SJCRH30 (cell line): Measurements from ENCODE around the gene APBA2. TPM values are rescaled to one million over a fixed set of nuclear protein-coding genes. Genes with fewer than 3 reads are reported as not detected.

Experiments
- DNase-seq, 2 experiments: peaks; one replicate each; pipeline ENCODE4 v3.0.0-alpha.2; 2015 to 2020
- H3K27ac ChIP-seq: fragments of 250-450 bp; sonication (Bioruptor Pico); 2 replicates; pipeline ENCODE4 v1.5.1; 2020; ENCODE audit warnings: mild to moderate bottlenecking, moderate library complexity
- H3K27me3 ChIP-seq: fragments of 250-450 bp; sonication (Bioruptor Pico); 2 replicates; pipeline ENCODE4 v1.5.1; 2020; ENCODE audit warnings: mild to moderate bottlenecking, moderate library complexity
- H3K36me3 ChIP-seq: fragments of 250-450 bp; sonication (Bioruptor Pico); 2 replicates; pipeline ENCODE4 v1.5.1; 2020; ENCODE audit warnings: mild to moderate bottlenecking, moderate library complexity
- H3K4me1 ChIP-seq: fragments of 250-450 bp; sonication (Bioruptor Pico); 2 replicates; pipeline ENCODE4 v1.5.1; 2020; ENCODE audit warnings: mild to moderate bottlenecking, moderate library complexity
- H3K4me3 ChIP-seq: fragments of 250-450 bp; sonication (Bioruptor Pico); 2 replicates; pipeline ENCODE4 v1.5.1; 2020; ENCODE audit warnings: mild to moderate bottlenecking, moderate library complexity
- H3K9me3 ChIP-seq: fragments of 250-450 bp; sonication (Bioruptor Pico); replicated peaks from 2 replicates; pipeline ENCODE4 v1.5.1; 2020; ENCODE audit warnings: mild to moderate bottlenecking, moderate library complexity
- total RNA-seq: library from RNA; depleted of rRNA; stranded (reverse); fragments of >200 nt; shearing (Covaris generic); gene quantifications from 2 replicates; pipeline ENCODE4 v1.2.3, GENCODE V29; 2014

APBA2 gene
- total RNA-seq, 1 experiment from 2014 or later, result 11.9 TPM

DNA sequence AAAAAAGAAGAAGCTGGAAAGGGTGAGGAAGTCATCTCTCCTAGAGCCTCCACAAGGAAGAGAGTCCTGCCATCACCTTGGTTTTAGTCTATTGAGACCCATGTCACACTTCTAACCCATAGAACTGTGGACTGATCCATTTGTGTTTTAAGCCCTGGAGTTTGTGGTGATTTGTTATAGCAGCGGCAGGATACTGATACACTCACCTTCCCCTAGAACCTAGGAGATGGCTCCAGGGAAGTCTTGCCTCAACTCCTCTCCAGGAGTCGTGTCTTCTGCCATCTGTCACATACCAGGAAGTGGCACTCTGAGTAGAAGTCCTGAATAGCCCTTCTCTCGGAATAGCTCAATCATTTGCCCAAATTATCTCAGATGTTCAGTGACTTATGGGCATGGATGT, 14.6 kb upstream of the APBA2 start:
- Histone ChIP-seq H3K27me3 (no peaks in the 10 kb centered on the region), H3K4me1 (no peaks in the 10 kb centered on the region), H3K36me3 (no peaks in the 10 kb centered on the region), H3K9me3 (no peaks in the 10 kb centered on the region), H3K27ac (no peak overlapping the region), H3K4me3 (no peak overlapping the region)
- DNase-seq, result no peak

DNA sequence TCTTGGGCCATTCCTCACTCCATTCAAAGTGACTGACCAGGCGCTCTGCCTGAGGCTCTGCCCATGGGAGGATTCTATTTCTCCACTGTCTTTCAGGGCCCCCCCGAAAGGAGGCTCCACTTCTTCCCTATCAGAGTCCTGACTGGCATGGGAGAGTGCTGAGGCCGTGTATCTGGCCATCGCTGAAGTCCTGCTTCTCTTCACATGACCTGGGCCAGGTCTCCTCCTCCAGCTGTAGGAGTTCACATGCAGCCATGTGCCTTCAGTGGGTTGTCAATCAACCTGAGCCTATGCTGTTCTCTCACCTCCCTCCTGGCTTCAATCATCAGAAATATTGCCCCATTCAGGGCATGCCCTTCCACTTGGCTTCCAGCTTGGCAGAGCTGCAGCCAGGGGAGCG, 12.8 kb upstream of the APBA2 start:
- Histone ChIP-seq H3K27me3 (no peaks in the 10 kb centered on the region), H3K36me3 (no peaks in the 10 kb centered on the region), H3K27ac (no peak overlapping the region), H3K4me1 (no peaks in the 10 kb centered on the region), H3K4me3 (no peak overlapping the region), H3K9me3 (no peaks in the 10 kb centered on the region)
- DNase-seq, result no peak

- Histone ChIP-seq H3K4me1 (no peaks in the 10 kb centered on the region), H3K27me3 (no peaks in the 10 kb centered on the region), H3K27ac (no peak overlapping the region), H3K36me3 (no peaks in the 10 kb centered on the region), H3K9me3 (no peaks in the 10 kb centered on the region), H3K4me3 (no peak overlapping the region)
- no peak for DNase-seq
These were observed 12.1 kb upstream of the APBA2 start for GRCh38 chr15:28873585-28874190.

DNA sequence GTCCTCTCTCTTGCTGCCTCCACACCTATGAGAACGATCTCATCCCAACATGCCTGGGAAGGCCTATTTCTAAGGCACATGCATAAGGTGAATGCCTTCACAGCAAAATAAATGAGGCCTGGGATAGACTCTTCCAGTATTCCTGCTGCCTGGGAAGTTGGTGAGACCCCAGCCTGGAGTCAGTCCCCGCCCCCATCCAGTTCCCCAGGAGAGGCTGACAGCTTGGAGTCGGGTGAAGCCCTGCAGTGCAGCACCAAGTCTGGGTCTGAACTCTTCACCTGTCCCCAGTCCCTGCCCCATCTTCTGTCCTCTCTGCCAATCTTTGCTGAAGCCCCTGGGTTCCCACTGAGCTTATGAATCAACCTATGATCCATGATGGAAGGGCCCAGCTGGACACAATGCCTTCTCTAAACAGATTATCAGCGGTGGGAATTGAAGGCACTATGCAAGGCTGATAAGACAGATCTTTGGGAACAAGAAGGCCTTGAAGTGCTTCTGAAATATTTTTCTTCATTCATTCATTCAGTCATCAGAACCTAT, 10.2 kb upstream of the APBA2 start:
- no peaks in the 10 kb centered on the region for H3K36me3 ChIP-seq
- H3K27ac ChIP-seq, result no peak overlapping the region
- no peak for DNase-seq
- no peaks in the 10 kb centered on the region for H3K4me1 ChIP-seq
- no peaks in the 10 kb centered on the region for H3K27me3 ChIP-seq
- H3K4me3 ChIP-seq, result no peak overlapping the region
- H3K9me3 ChIP-seq, result no peaks in the 10 kb centered on the region

DNA sequence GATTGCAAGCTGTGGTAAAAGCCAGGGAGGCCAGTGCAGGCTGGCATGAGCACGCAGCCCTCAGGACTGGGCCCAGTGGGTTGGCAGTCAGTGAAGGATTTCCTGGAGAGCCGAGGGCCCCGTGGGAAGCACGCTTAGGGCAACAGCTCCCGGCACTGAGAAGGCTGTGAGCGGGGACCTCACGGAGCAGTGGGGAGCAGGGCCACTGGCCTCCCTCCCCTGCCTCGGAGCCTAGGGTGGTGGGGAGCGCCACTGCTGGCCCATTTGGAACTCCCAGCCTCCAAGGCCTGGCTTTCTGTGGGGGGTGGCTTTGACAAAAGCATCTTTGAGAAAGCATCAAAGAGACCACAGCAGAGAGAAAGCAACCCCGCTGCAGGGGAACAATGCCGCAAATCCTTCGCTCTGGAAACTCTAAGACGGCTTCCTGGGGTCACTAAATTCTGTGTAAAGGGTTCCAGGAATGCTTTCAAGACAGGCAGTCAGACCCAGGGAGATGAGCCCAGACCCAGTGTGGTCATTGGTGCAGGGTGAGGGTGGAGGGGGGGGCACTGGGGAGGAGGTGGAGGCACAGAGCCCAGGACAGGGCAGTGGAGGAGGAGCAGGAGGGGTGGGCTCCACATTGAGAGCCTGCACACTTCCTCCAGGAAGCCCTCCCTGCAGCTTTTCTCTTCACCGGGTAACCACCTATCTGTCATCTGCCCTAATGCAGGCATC, 9.5 kb upstream of the APBA2 start:
- no peak for DNase-seq
- Histone ChIP-seq H3K4me1 (no peaks in the 10 kb centered on the region), H3K27ac (no peak overlapping the region), H3K4me3 (no peak overlapping the region), H3K27me3 (no peaks in the 10 kb centered on the region), H3K36me3 (no peaks in the 10 kb centered on the region), H3K9me3 (no peaks in the 10 kb centered on the region)

GRCh38 chr15:28876845-28877185, 9.0 kb upstream of the APBA2 start:
- Histone ChIP-seq H3K27ac (no peak overlapping the region), H3K9me3 (no peaks in the 10 kb centered on the region), H3K36me3 (no peaks in the 10 kb centered on the region), H3K27me3 (no peaks in the 10 kb centered on the region), H3K4me1 (no peaks in the 10 kb centered on the region), H3K4me3 (no peak overlapping the region)
- no peak for DNase-seq

DNA sequence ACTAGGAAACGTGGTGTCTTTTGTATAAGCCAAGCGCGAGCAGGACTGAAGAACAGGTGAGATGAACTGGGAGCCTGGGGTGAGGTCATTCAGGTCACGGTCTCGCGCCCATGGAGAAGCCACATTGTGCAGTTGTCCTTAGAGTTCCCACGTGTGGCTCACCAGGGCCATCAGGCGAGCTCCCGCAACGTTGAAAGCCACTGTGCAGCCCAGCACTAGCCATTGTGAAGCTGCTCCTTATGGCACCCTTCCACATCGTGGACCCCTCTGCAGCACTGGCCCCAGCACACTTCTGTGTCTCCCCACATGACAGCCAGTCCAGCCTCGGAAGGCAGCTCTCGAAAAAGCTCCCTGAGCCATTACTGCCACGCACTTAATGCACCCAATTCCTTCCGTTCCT, 7.6 kb upstream of the APBA2 start:
- no peaks in the 10 kb centered on the region for H3K9me3 ChIP-seq
- DNase-seq, result no peak
- H3K27me3 ChIP-seq, result no peaks in the 10 kb centered on the region
- no peaks in the 10 kb centered on the region for H3K4me1 ChIP-seq
- no peak overlapping the region for H3K27ac ChIP-seq
- no peaks in the 10 kb centered on the region for H3K36me3 ChIP-seq
- no peak overlapping the region for H3K4me3 ChIP-seq

- Histone ChIP-seq H3K9me3 (no peaks in the 10 kb centered on the region), H3K4me3 (no peak overlapping the region), H3K27ac (no peak overlapping the region), H3K36me3 (no peaks in the 10 kb centered on the region), H3K4me1 (no peaks in the 10 kb centered on the region), H3K27me3 (no peaks in the 10 kb centered on the region)
- DNase-seq, result no peak
These were observed 6.2 kb upstream of the APBA2 start for GRCh38 chr15:28879551-28879950.

- no peak overlapping the region for H3K4me3 ChIP-seq
- H3K27ac ChIP-seq, result no peak overlapping the region
- no peaks in the 10 kb centered on the region for H3K36me3 ChIP-seq
- no peaks in the 10 kb centered on the region for H3K4me1 ChIP-seq
- no peak for DNase-seq
- no peaks in the 10 kb centered on the region for H3K9me3 ChIP-seq
- H3K27me3 ChIP-seq, result no peaks in the 10 kb centered on the region
These were observed 5.1 kb upstream of the APBA2 start for GRCh38 chr15:28880680-28881079.

DNA sequence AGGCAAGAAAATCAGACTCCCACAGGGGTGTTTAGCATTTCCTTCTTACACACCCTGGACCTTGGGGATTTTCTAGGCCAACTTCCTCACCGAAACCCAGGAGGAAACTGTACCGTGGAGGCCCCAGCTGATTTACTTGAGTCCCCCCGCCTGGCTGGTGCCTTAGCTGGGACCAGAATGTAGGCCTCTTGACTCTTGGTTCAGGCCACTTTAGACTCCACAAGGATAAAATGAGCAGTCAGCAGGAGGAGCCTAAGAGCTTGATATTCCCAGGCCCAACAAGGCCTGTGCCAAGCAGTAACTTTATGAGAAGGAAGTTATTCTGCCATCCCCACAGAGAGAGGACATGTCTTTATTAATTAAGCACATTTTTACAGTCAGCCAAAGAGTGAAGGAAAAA, 4.6 kb upstream of the APBA2 start:
- no peaks in the 10 kb centered on the region for H3K36me3 ChIP-seq
- H3K9me3 ChIP-seq, result no peaks in the 10 kb centered on the region
- no peak overlapping the region for H3K27ac ChIP-seq
- H3K27me3 ChIP-seq, result no peaks in the 10 kb centered on the region
- DNase-seq, result no peak
- H3K4me1 ChIP-seq, result no peaks in the 10 kb centered on the region
- no peak overlapping the region for H3K4me3 ChIP-seq

- no peak overlapping the region for H3K4me3 ChIP-seq
- no peaks in the 10 kb centered on the region for H3K36me3 ChIP-seq
- no peak for DNase-seq
- H3K27ac ChIP-seq, result no peak overlapping the region
- no peaks in the 10 kb centered on the region for H3K4me1 ChIP-seq
- H3K9me3 ChIP-seq, result no peaks in the 10 kb centered on the region
- H3K27me3 ChIP-seq, result no peaks in the 10 kb centered on the region
These were observed 4.2 kb upstream of the APBA2 start for GRCh38 chr15:28881600-28881999.

DNA sequence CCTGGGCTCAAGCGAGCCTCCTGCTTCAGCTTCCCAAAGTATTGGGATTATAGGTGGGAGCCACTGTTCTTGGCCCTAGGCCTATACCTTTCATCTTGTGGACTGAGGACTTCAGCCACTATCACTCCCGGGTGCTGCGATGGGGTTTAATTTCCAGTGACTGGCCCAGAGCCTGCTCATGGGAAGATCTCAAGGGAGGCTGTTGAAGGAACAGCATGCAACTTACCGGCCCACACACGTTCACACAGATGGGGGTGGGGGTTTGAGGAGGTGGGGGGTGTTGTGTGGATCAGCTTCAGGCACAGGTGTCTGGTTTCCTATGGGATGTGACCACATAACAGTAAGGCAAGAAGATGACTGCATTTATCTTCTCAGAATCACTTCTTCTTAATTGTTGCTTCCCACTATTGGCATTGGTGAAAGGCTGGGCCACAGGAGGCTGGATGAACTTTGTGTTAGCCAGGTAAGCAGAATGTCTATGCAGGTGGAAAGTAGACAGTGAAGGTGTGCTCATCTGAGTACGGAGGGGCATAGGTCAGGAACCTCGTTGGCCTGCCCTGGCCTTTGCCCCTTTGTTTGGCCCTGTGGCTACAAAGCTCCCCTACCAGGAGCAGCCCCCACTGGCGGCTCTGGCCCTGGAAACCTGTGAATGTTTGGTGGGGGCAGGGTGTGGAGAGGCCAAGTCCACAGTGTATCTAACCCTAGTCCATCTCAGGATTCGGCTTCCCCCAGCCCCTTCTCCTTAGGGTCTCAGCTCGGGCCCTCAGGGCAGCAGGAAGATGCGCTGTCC, 1.4 kb upstream of the APBA2 start:
- no peak overlapping the region for H3K27ac ChIP-seq
- H3K9me3 ChIP-seq, result no peaks in the 10 kb centered on the region
- no peaks in the 10 kb centered on the region for H3K36me3 ChIP-seq
- no peak overlapping the region for H3K4me3 ChIP-seq
- H3K27me3 ChIP-seq, result no peaks in the 10 kb centered on the region; the same call in 1 of the 2 replicates
- DNase-seq, result no peak
- no peaks in the 10 kb centered on the region for H3K4me1 ChIP-seq

DNA sequence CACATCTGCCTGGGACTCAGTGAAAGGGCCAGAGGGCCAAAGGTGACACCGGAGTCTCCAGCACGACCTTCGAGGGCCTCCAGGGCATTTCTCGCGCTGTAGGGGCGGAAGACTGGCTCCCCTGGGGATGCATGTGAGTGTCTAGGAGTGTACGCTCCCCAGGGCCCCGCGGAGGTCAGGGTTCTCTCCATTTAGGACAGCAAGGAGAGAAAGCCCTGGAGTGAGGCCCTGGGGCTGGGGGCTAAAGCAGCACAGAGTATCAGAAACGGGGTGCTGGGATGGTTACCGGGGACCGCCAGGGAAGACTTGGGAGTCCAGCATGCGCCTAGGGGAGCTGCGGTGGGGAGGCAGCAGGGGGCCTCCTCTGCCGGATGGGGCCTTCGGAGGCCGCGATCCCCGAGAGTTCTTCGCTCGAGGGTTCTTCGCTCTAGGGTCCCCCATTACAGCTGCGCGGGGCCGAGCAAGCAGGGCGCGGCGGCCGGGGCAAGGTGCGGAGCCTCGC, 595 bp upstream of the APBA2 start:
- H3K27ac ChIP-seq, result no peak overlapping the region
- peak overlapping the region; percentile 64 for H3K4me3 ChIP-seq
- H3K9me3 ChIP-seq, result no peaks in the 10 kb centered on the region
- H3K27me3 ChIP-seq, result no peaks in the 10 kb centered on the region; the same call in 1 of the 2 replicates
- DNase-seq, result no peak
- H3K36me3 ChIP-seq, result no peaks in the 10 kb centered on the region
- H3K4me1 ChIP-seq, result no peaks in the 10 kb centered on the region

DNA sequence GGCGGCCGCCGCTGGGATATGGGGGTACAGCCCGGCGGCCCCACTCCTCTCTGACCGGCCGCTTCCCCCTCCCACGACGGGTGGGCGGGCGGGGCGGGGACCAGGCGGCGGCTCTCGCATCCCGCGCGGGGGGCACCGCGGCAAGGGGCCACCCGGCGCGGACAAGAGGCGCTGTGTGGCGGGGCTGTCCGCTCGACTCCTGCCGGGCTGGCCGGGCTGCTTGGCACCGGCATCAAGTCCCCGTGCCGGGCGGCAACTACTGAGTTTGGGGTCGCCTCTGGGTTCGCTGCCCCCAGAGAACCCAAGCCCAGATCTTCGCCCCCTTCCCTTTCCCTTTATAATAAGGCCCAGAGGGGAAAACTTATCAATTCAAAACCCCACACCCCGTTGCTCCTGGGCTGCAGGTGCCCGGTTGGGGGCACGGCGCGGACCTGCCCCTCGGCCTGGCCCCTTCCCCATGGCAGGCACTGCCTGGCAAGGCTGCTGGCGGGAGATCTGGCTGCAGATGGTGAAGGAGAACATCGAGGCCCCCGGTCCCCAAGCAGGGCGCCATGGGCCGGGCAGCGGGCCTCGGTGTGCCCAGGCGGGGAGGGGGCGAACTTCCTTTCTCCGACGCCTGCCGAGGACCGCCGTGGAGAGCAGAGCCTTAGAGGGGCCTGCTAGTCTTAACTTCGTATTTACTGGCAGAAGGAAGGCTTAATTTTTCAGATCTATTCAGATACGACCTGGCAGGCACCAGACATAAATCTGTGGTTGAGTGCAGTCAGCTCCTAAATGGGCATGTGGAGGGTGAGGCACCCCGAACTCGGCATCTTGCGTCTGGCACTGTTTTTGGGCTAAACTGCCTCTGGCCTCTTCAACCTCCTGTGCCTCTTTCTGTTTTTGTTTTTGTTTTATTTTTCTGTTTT, 911 bp downstream of the APBA2 start:
- Histone ChIP-seq H3K36me3 (no peaks in the 10 kb centered on the region), H3K9me3 (no peaks in the 10 kb centered on the region), H3K27ac (no peak overlapping the region), H3K4me3 (peak overlapping the region; percentile 64), H3K4me1 (no peaks in the 10 kb centered on the region), H3K27me3 (no peaks in the 10 kb centered on the region; the same call in 1 of the 2 replicates)
- DNase-seq, result no peak
